Measurements from ENCODE around the gene SULT1A2. TPM values are rescaled to one million over a fixed set of nuclear protein-coding genes. Genes with fewer than 3 reads are reported as not detected.
"Not testable (repeated sequence)": the region's sequence is repeated elsewhere in the genome, so short reads cannot be mapped to it uniquely, and the experiment has no call there.

The SULT1A2 gene
- total RNA-seq, 1 donor from 2014 or later = 0.51 TPM

- Mint-ChIP-seq H3K9me3 (ENCODE audit: unreplicated experiment) (no peaks in the 10 kb centered on the region), H3K27ac (ENCODE audit: unreplicated experiment) (no peak overlapping the region), H3K4me3 (ENCODE audit: unreplicated experiment) (no peak overlapping the region), H3K4me1 (ENCODE audit: unreplicated experiment) (peaks cover 9% of the 10 kb centered on the region), H3K27me3 (ENCODE audit: unreplicated experiment) (no peaks in the 10 kb centered on the region), H3K36me3 (ENCODE audit: unreplicated experiment) (no peaks in the 10 kb centered on the region)
- no peak for DNase-seq (ENCODE audit: extremely low spot score, unreplicated experiment)
- no peak for TF ChIP-seq CTCF (IDR thresholded peaks at IDR 0.05)
These were observed 10.3 kb upstream of the SULT1A2 start for GRCh38 chr16:28607116-28607623.

- no peaks in the 10 kb centered on the region for H3K36me3 Mint-ChIP-seq (ENCODE audit: unreplicated experiment)
- H3K27me3 Mint-ChIP-seq (ENCODE audit: unreplicated experiment) = no peaks in the 10 kb centered on the region
- H3K4me3 Mint-ChIP-seq (ENCODE audit: unreplicated experiment) = no peak overlapping the region
- DNase-seq (ENCODE audit: extremely low spot score, unreplicated experiment) = no peak
- peaks cover 9% of the 10 kb centered on the region for H3K4me1 Mint-ChIP-seq (ENCODE audit: unreplicated experiment)
- no peaks in the 10 kb centered on the region for H3K9me3 Mint-ChIP-seq (ENCODE audit: unreplicated experiment)
- TF ChIP-seq CTCF (IDR thresholded peaks at IDR 0.05) = no peak
- no peak overlapping the region for H3K27ac Mint-ChIP-seq (ENCODE audit: unreplicated experiment)
These were observed 9.7 kb upstream of the SULT1A2 start for GRCh38 chr16:28606291-28607115.

GRCh38 chr16:28604186-28604565 is 7.3 kb upstream of the SULT1A2 start:
- no peak for DNase-seq (ENCODE audit: extremely low spot score, unreplicated experiment)
- Mint-ChIP-seq H3K4me1 (ENCODE audit: unreplicated experiment) (no peaks in the 10 kb centered on the region), H3K27ac (ENCODE audit: unreplicated experiment) (no peak overlapping the region), H3K27me3 (ENCODE audit: unreplicated experiment) (no peaks in the 10 kb centered on the region), H3K36me3 (ENCODE audit: unreplicated experiment) (no peaks in the 10 kb centered on the region), H3K9me3 (ENCODE audit: unreplicated experiment) (no peaks in the 10 kb centered on the region), H3K4me3 (ENCODE audit: unreplicated experiment) (no peak overlapping the region)
- no peak for TF ChIP-seq CTCF (IDR thresholded peaks at IDR 0.05)

- Mint-ChIP-seq H3K4me3 (ENCODE audit: unreplicated experiment) (no peak overlapping the region), H3K4me1 (ENCODE audit: unreplicated experiment) (no peaks in the 10 kb centered on the region), H3K27me3 (ENCODE audit: unreplicated experiment) (no peaks in the 10 kb centered on the region), H3K36me3 (ENCODE audit: unreplicated experiment) (no peaks in the 10 kb centered on the region), H3K9me3 (ENCODE audit: unreplicated experiment) (no peaks in the 10 kb centered on the region), H3K27ac (ENCODE audit: unreplicated experiment) (no peak overlapping the region)
- TF ChIP-seq CTCF (IDR thresholded peaks at IDR 0.05) = no peak
- no peak for DNase-seq (ENCODE audit: extremely low spot score, unreplicated experiment)
These were observed 6.7 kb upstream of the SULT1A2 start for GRCh38 chr16:28603381-28604185.

GRCh38 chr16:28602529-28602928 is 5.7 kb upstream of the SULT1A2 start:
- Mint-ChIP-seq H3K9me3 (ENCODE audit: unreplicated experiment) (no peaks in the 10 kb centered on the region), H3K4me3 (ENCODE audit: unreplicated experiment) (no peak overlapping the region), H3K4me1 (ENCODE audit: unreplicated experiment) (peaks cover 2% of the 10 kb centered on the region), H3K27ac (ENCODE audit: unreplicated experiment) (no peak overlapping the region), H3K27me3 (ENCODE audit: unreplicated experiment) (no peaks in the 10 kb centered on the region), H3K36me3 (ENCODE audit: unreplicated experiment) (no peaks in the 10 kb centered on the region)
- no peak for DNase-seq (ENCODE audit: extremely low spot score, unreplicated experiment)
- TF ChIP-seq CTCF (IDR thresholded peaks at IDR 0.05) = no peak

DNA sequence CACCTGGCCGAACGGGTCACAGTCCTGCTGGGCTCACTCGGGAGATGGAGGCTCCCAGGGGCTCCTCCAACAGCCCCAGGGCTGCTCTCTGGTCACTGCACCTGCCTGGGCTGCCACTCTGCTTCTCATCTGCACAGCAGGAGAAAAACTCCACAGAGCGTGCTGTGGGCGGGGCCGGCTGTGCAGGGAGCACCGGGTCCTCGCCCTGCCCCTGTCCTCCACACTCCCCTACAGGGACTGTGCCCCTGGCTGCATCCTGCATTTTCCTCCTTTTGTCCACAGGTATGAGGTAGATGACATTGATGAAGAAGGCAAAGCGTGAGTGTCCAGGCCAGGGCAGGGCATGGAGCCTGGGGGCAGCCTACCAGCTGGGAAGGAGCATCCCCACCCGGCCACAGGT is 5.2 kb upstream of the SULT1A2 start:
- not testable (repeated sequence) for H3K4me1 Mint-ChIP-seq (ENCODE audit: unreplicated experiment); H3K36me3 Mint-ChIP-seq (ENCODE audit: unreplicated experiment); DNase-seq (ENCODE audit: extremely low spot score, unreplicated experiment); H3K27ac Mint-ChIP-seq (ENCODE audit: unreplicated experiment); H3K4me3 Mint-ChIP-seq (ENCODE audit: unreplicated experiment); H3K9me3 Mint-ChIP-seq (ENCODE audit: unreplicated experiment); H3K27me3 Mint-ChIP-seq (ENCODE audit: unreplicated experiment)

GRCh38 chr16:28601589-28601988 is 4.7 kb upstream of the SULT1A2 start:
- not testable (repeated sequence) for H3K9me3 Mint-ChIP-seq (ENCODE audit: unreplicated experiment); H3K36me3 Mint-ChIP-seq (ENCODE audit: unreplicated experiment); DNase-seq (ENCODE audit: extremely low spot score, unreplicated experiment); H3K27ac Mint-ChIP-seq (ENCODE audit: unreplicated experiment); H3K4me3 Mint-ChIP-seq (ENCODE audit: unreplicated experiment); H3K4me1 Mint-ChIP-seq (ENCODE audit: unreplicated experiment); H3K27me3 Mint-ChIP-seq (ENCODE audit: unreplicated experiment)
